SK-N-SH (cell line): ENCODE data around the gene MS4A15.

ENCODE experiments used
- CTCF ChIP-seq: fragments of 200-600 bp; sonication (generic); IDR thresholded peaks from 2 replicates; pipeline ENCODE4 v1.6.1; 2017; ENCODE audit warnings: antibody characterized with exemption, mild to moderate bottlenecking, moderate library complexity
- FOXJ3 ChIP-seq: sonication (generic); formaldehyde crosslinking; IDR thresholded peaks from 2 replicates; pipeline ENCODE4 v1.5.1; 2020; ENCODE audit warnings: mild to moderate bottlenecking, missing genetic modification reagents
- POLR2AphosphoS5 ChIP-seq: IDR thresholded peaks from 2 replicates; pipeline ENCODE4 v1.6.1; 2012; ENCODE audit warnings: low read depth, low read length
- RAD21 ChIP-seq: IDR thresholded peaks from 2 replicates; pipeline ENCODE4 v1.6.1; 2012; ENCODE audit warnings: mild to moderate bottlenecking, low read length
- REST ChIP-seq: IDR thresholded peaks from 2 replicates; pipeline ENCODE4 v1.6.1; 2012; ENCODE audit warnings: mild to moderate bottlenecking, low read depth, low read length, moderate library complexity
- RFX5 ChIP-seq: IDR thresholded peaks from 2 replicates; pipeline ENCODE4 v1.6.1; 2012; ENCODE audit warnings: mild to moderate bottlenecking, improper control_type of control experiment, low read length
- TAF1 ChIP-seq: IDR thresholded peaks from 2 replicates; pipeline ENCODE4 v1.6.1; 2012; ENCODE audit warnings: low read depth, mild to moderate bottlenecking, low read length, moderate library complexity, borderline replicate concordance

GRCh38 chr11:60771879-60772525 lies 15.3 kb downstream of the MS4A15 start:
- TF ChIP-seq CTCF (no peak), TAF1 (no peak), RFX5 (no peak), REST (no peak), RAD21 (no peak), POLR2AphosphoS5 (no peak), FOXJ3 (no peak)
